Temporal lobe (tissue), 1 donor: ENCODE results near the gene MAGEB5. TPM values are rescaled to one million over a fixed set of nuclear protein-coding genes. Genes with fewer than 3 reads are reported as not detected.

Experiments
- total RNA-seq: library from RNA; depleted of rRNA; stranded (reverse); fragments of >200 nt; gene quantifications from one replicate; pipeline ENCODE4 v1.2.3, GENCODE V29; 2014

The MAGEB5 gene
- total RNA-seq, 1 donor from 2014 or later: not detected

Other genes with a start within 250 kb of the MAGEB5 start
- gene MAGEB18, start 77.8 kb upstream of the MAGEB5 start, total RNA-seq: not detected
- not detected for gene MAGEB6B, start 55.6 kb upstream of the MAGEB5 start, total RNA-seq
- gene MAGEB6, start 23.7 kb upstream of the MAGEB5 start, total RNA-seq: not detected